K562 (cell line): Measurements from ENCODE around the gene SLC3A2. TPM values are rescaled to one million over a fixed set of nuclear protein-coding genes. Genes with fewer than 3 reads are reported as not detected.

Source experiments
- CBFA2T3 ChIP-seq: fragments of 450-650 bp; IDR thresholded peaks from 2 replicates; pipeline ENCODE4 v1.6.1; 2017
- CEBPZ ChIP-seq: fragments of 150-350 bp; IDR thresholded peaks from 2 replicates; pipeline ENCODE4 v1.6.1; 2014; ENCODE audit warnings: low read depth, mild to moderate bottlenecking, low read length, borderline replicate concordance
- CTBP1 ChIP-seq: fragments of 450-650 bp; IDR thresholded peaks from 2 replicates; pipeline ENCODE4 v1.6.1; 2016; ENCODE audit warnings: borderline replicate concordance
- EP400 ChIP-seq: fragments of 450-650 bp; IDR thresholded peaks from 2 replicates; pipeline ENCODE4 v1.6.1; 2017; ENCODE audit warnings: antibody characterized with exemption, mild to moderate bottlenecking, moderate library complexity
- ETS1 ChIP-seq: conservative IDR thresholded peaks from 2 replicates; pipeline ENCODE4 v1.6.1; 2011; ENCODE audit warnings: low read depth, mild to moderate bottlenecking, low read length; ENCODE audit not compliant: control insufficient read depth
- HLTF ChIP-seq: fragments of 450-650 bp; IDR thresholded peaks from 2 replicates; pipeline ENCODE4 v1.6.1; 2016
- ID3 ChIP-seq, 2 experiments: fragments of 250-450 bp in 1 of 2; fragments of 450-650 bp in 1 of 2; sonication (Bioruptor Pico) in 1 of 2; IDR thresholded peaks; 2 replicates each; pipeline versions ENCODE4 v1.6.1 to v1.8.0; 2016 to 2021; ENCODE audit warnings: mild to moderate bottlenecking in 2 of 2, moderate library complexity in 2 of 2, missing compliant biosample characterization in 1 of 2, missing genetic modification characterization in 1 of 2
- MAX ChIP-seq: sonication (generic); formaldehyde crosslinking; IDR thresholded peaks from 2 replicates; pipeline ENCODE4 v1.9.0; 2022; ENCODE audit warnings: mild to moderate bottlenecking, missing genetic modification reagents
- MEF2D ChIP-seq: conservative IDR thresholded peaks from 2 replicates; pipeline ENCODE4 v1.6.1; 2016; ENCODE audit warnings: low read depth, missing genetic modification characterization, missing compliant biosample characterization
- MIER1 ChIP-seq: fragments of 450-650 bp; IDR thresholded peaks from 2 replicates; pipeline ENCODE4 v1.6.1; 2016; ENCODE audit warnings: antibody characterized with exemption, mild to moderate bottlenecking, low read depth
- MTF1 ChIP-seq: fragments of 250-450 bp; sonication (Bioruptor Pico); IDR thresholded peaks from 2 replicates; pipeline ENCODE4 v1.9.0; 2021; ENCODE audit warnings: moderate library complexity, mild to moderate bottlenecking, inconsistent platforms, borderline replicate concordance
- NRF1 ChIP-seq, 2 experiments: fragments of 450-650 bp; IDR thresholded peaks in 1 of 2; conservative IDR thresholded peaks in 1 of 2; 2 replicates each; pipeline ENCODE4 v1.6.1; 2014; ENCODE audit warnings: mild to moderate bottlenecking in 2 of 2
- PHF8 ChIP-seq: fragments of 200-600 bp; sonication (generic); IDR thresholded peaks from 2 replicates; pipeline ENCODE4 v1.6.1; 2012; ENCODE audit warnings: mixed run types, mild to moderate bottlenecking, inconsistent platforms, low read length, moderate library complexity, borderline replicate concordance
- POLR2B ChIP-seq: fragments of 450-650 bp; IDR thresholded peaks from 2 replicates; pipeline ENCODE4 v1.6.1; 2018; ENCODE audit warnings: low read depth; ENCODE audit not compliant: partially characterized antibody
- POU5F1 ChIP-seq: fragments of 150-350 bp; IDR thresholded peaks from 2 replicates; pipeline ENCODE4 v1.6.1; 2014; ENCODE audit warnings: borderline replicate concordance, low read length, low read depth, mild to moderate bottlenecking; ENCODE audit not compliant: partially characterized antibody
- SMAD2 ChIP-seq: fragments of 150-350 bp; IDR thresholded peaks from 2 replicates; pipeline ENCODE4 v1.6.1; 2014; ENCODE audit warnings: low read depth, mild to moderate bottlenecking, low read length
- SMAD4 ChIP-seq: fragments of 250-450 bp; sonication (Bioruptor Pico); conservative IDR thresholded peaks from 2 replicates; pipeline ENCODE4 v1.8.0; 2021; ENCODE audit warnings: inconsistent platforms, mild to moderate bottlenecking, moderate library complexity
- SMARCA5 ChIP-seq: fragments of 450-650 bp; IDR thresholded peaks from 2 replicates; pipeline ENCODE4 v1.6.1; 2016
- TAL1 ChIP-seq: fragments of 450-650 bp; IDR thresholded peaks from 2 replicates; pipeline ENCODE4 v1.6.1; 2016; ENCODE audit warnings: mild to moderate bottlenecking
- ZBED1 ChIP-seq: IDR thresholded peaks from 2 replicates; pipeline ENCODE4 v1.6.1; 2014
- ZNF174 ChIP-seq: fragments of 250-450 bp; sonication (Bioruptor Pico); IDR thresholded peaks from 2 replicates; pipeline ENCODE4 v1.4.0; 2020; ENCODE audit warnings: mild to moderate bottlenecking
- ZNF263 ChIP-seq: sonication (generic); formaldehyde crosslinking; IDR thresholded peaks from 2 replicates; pipeline ENCODE4 v1.8.0; 2022; ENCODE audit warnings: mild to moderate bottlenecking, missing genetic modification reagents, borderline replicate concordance
- ZNF668 ChIP-seq: fragments of 250-450 bp; sonication (Bioruptor Pico); IDR thresholded peaks from 2 replicates; pipeline ENCODE4 v1.8.0; 2022; ENCODE audit warnings: mild to moderate bottlenecking, inconsistent platforms
- polyA plus RNA-seq, 8 experiments: library from polyadenylated mRNA; depleted of rRNA in 4 of 8; stranded (reverse) in 5 of 8; unstranded in 3 of 8; fragments of >200 nt; fragmentation: Nextera tagmentation in 2 of 8; fragmentation: Illumina TruSeq in 1 of 8; extraction: Ambion mirVana in 2 of 8; extraction: Trizol in 1 of 8; gene quantifications; 2 replicates each; pipeline versions ENCODE4 v1.2.1 to v1.2.3, GENCODE V29; 2011 to 2014; ENCODE audit warnings: inconsistent platforms in 1 of 8, missing spikeins in 1 of 8
- total RNA-seq, 7 experiments: library from RNA; depleted of rRNA in 6 of 7; stranded (reverse); fragments of >200 nt in 6 of 7; fragmentation: Illumina TruSeq in 2 of 7; extraction: Trizol in 2 of 7; gene quantifications; 2 replicates each; pipeline versions ENCODE4 v1.2.1 to v1.2.3, GENCODE V29; 2011 to 2021; ENCODE audit warnings: low replicate concordance in 1 of 7

SLC3A2 gene
- total and polyA plus RNA-seq, 9 of the 15 experiments (the other 6 are each of a cell fraction or from before 2014, with no cell fraction given) = 20.0 to 296 (median 214) TPM

- no peak for TF ChIP-seq CEBPZ
- TF ChIP-seq MAX (CRISPR knock-in tag) = peak; percentile 38; the same call in 1 of the 2 replicates
- TF ChIP-seq EP400 = peak; percentile 86
- no peak for TF ChIP-seq POU5F1
- peak; percentile 97 for TF ChIP-seq HLTF
- TF ChIP-seq SMAD2 = no peak
- peak in 1 of 2 experiments; percentile 9; a peak in 1 of 4 replicates for TF ChIP-seq NRF1 (conservative IDR thresholded peaks at IDR 0.05 in 1 of 2, IDR thresholded peaks at IDR 0.05 in 1 of 2)
- TF ChIP-seq ETS1 = peak; percentile 99
- peak; percentile 72 for TF ChIP-seq ID3 (CRISPR knock-in tag; IDR thresholded peaks at IDR 0.05)
- TF ChIP-seq ID3 (tag; IDR thresholded peaks at IDR 0.05) = peak; percentile 94
- peak; percentile 100 for TF ChIP-seq POLR2B
- peak; percentile 44; the same call in 1 of the 2 replicates for TF ChIP-seq TAL1
- TF ChIP-seq CTBP1 = peak; percentile 87
- TF ChIP-seq MTF1 (CRISPR knock-in tag) = peak; percentile 69; the same call in 1 of the 2 replicates
- TF ChIP-seq ZBED1 = peak; percentile 100
- peak; percentile 98 for TF ChIP-seq ZNF174
- no peak; the same call in 1 of the 2 replicates for TF ChIP-seq ZNF263 (CRISPR knock-in tag)
- TF ChIP-seq ZNF668 (CRISPR knock-in tag) = peak; percentile 89
- no peak for TF ChIP-seq SMARCA5
- TF ChIP-seq CBFA2T3 = peak; percentile 70
- no peak for TF ChIP-seq PHF8
- TF ChIP-seq SMAD4 = no peak; the same call in 1 of the 2 replicates
- peak; percentile 61 for TF ChIP-seq MEF2D (tag)
- TF ChIP-seq MIER1 = no peak; the same call in 1 of the 2 replicates
Observed at GRCh38 chr11:62841361-62842170, 39.1 kb upstream of the SLC3A2 start (continued).
